ENCODE measurements around the gene NSMCE1.
A peak's percentile ranks its signal among the peaks of the same experiment; 100 is the strongest.

Gene NSMCE1

GRCh38 chr16:27312580-27313421 is 44.2 kb upstream of the NSMCE1 start:
- H3K36me3 ChIP-seq (ENCODE audit: control insufficient read depth, insufficient read depth, low read length), result no peaks in the 10 kb centered on the region
- no peaks in the 10 kb centered on the region for H3K79me2 ChIP-seq
- H3K4me3 ChIP-seq (ENCODE audit: low read depth, low read length), result peak overlapping the region; percentile 79
- H3K9me3 ChIP-seq (ENCODE audit: control insufficient read depth, low read length), result no peaks in the 10 kb centered on the region
- no peak for TF ChIP-seq CTCF (IDR thresholded peaks at IDR 0.05)
- H3K27me3 ChIP-seq (ENCODE audit: control insufficient read depth, insufficient read depth, low read length), result no peaks in the 10 kb centered on the region
- peak overlapping the region; percentile 50 for H3K4me2 ChIP-seq (ENCODE audit: low read length)
- peak overlapping the region; percentile 97 for H2AFZ ChIP-seq
- peaks cover 11% of the 10 kb centered on the region for H3K4me1 ChIP-seq
- H3K27ac ChIP-seq, result peak overlapping the region; percentile 43
- H3K9ac ChIP-seq, result no peak overlapping the region

- no peaks in the 10 kb centered on the region for H3K79me2 ChIP-seq
- no peak overlapping the region for H3K4me2 ChIP-seq (ENCODE audit: low read length)
- no peaks in the 10 kb centered on the region for H3K36me3 ChIP-seq (ENCODE audit: control insufficient read depth, insufficient read depth, low read length)
- peaks cover 11% of the 10 kb centered on the region for H3K4me1 ChIP-seq
- no peak for TF ChIP-seq CTCF (IDR thresholded peaks at IDR 0.05)
- no peak overlapping the region for H3K27ac ChIP-seq
- H3K9me3 ChIP-seq (ENCODE audit: control insufficient read depth, low read length), result no peaks in the 10 kb centered on the region
- H2AFZ ChIP-seq, result no peak overlapping the region
- H3K9ac ChIP-seq, result no peak overlapping the region
- no peaks in the 10 kb centered on the region for H3K27me3 ChIP-seq (ENCODE audit: control insufficient read depth, insufficient read depth, low read length)
- no peak overlapping the region for H3K4me3 ChIP-seq (ENCODE audit: low read depth, low read length)
Measured at GRCh38 chr16:27311897-27312303, 43.3 kb upstream of the NSMCE1 start.

GRCh38 chr16:27311448-27311830 is 42.9 kb upstream of the NSMCE1 start:
- TF ChIP-seq CTCF (IDR thresholded peaks at IDR 0.05), result no peak
- peaks cover 10% of the 10 kb centered on the region for H3K4me1 ChIP-seq
- H2AFZ ChIP-seq, result no peak overlapping the region
- H3K36me3 ChIP-seq (ENCODE audit: control insufficient read depth, insufficient read depth, low read length), result no peaks in the 10 kb centered on the region
- H3K9me3 ChIP-seq (ENCODE audit: control insufficient read depth, low read length), result no peaks in the 10 kb centered on the region
- no peaks in the 10 kb centered on the region for H3K27me3 ChIP-seq (ENCODE audit: control insufficient read depth, insufficient read depth, low read length)
- no peaks in the 10 kb centered on the region for H3K79me2 ChIP-seq
- H3K9ac ChIP-seq, result no peak overlapping the region
- H3K4me3 ChIP-seq (ENCODE audit: low read depth, low read length), result no peak overlapping the region
- H3K4me2 ChIP-seq (ENCODE audit: low read length), result no peak overlapping the region
- no peak overlapping the region for H3K27ac ChIP-seq

- no peak overlapping the region for H3K4me2 ChIP-seq (ENCODE audit: low read length)
- no peaks in the 10 kb centered on the region for H3K9me3 ChIP-seq (ENCODE audit: control insufficient read depth, low read length)
- H3K27ac ChIP-seq, result no peak overlapping the region
- no peaks in the 10 kb centered on the region for H3K27me3 ChIP-seq (ENCODE audit: control insufficient read depth, insufficient read depth, low read length)
- H3K4me1 ChIP-seq, result peaks cover 8% of the 10 kb centered on the region
- H2AFZ ChIP-seq, result no peak overlapping the region
- TF ChIP-seq CTCF (IDR thresholded peaks at IDR 0.05), result no peak
- no peak overlapping the region for H3K9ac ChIP-seq
- H3K79me2 ChIP-seq, result no peaks in the 10 kb centered on the region
- no peak overlapping the region for H3K4me3 ChIP-seq (ENCODE audit: low read depth, low read length)
- H3K36me3 ChIP-seq (ENCODE audit: control insufficient read depth, insufficient read depth, low read length), result no peaks in the 10 kb centered on the region
Measured at GRCh38 chr16:27310576-27311447, 42.2 kb upstream of the NSMCE1 start.

Data from parathyroid adenoma (tissue), 2 donors.